K562 (cell line): ENCODE measurements around the gene CASP2. TPM values are rescaled to one million over a fixed set of nuclear protein-coding genes. Genes with fewer than 3 reads are reported as not detected.

ENCODE experiments used
- ARHGAP35 ChIP-seq: fragments of 450-650 bp; IDR thresholded peaks from 2 replicates; pipeline ENCODE4 v1.6.1; 2018; ENCODE audit not compliant: partially characterized antibody
- CCAR2 ChIP-seq: fragments of 200-400 bp; formaldehyde crosslinking; IDR thresholded peaks from 2 replicates; pipeline ENCODE4 v1.6.1; 2017; ENCODE audit warnings: mild to moderate bottlenecking, low read depth, low read length
- CHD4 ChIP-seq: fragments of 200-600 bp; sonication (generic); IDR thresholded peaks from 3 replicates; pipeline ENCODE4 v1.6.1; 2012; ENCODE audit warnings: low read depth, mild to moderate bottlenecking, mixed read lengths, low read length, inconsistent platforms; ENCODE audit not compliant: insufficient read depth, insufficient replicate concordance, poor library complexity, severe bottlenecking
- CREB1 ChIP-seq, 2 experiments: sonication (generic) in 1 of 2; formaldehyde crosslinking in 1 of 2; IDR thresholded peaks; 2 replicates each; pipeline versions ENCODE4 v1.6.1 to v1.8.0; 2012 to 2022; ENCODE audit warnings: inconsistent platforms in 1 of 2, mild to moderate bottlenecking in 1 of 2, missing genetic modification reagents in 1 of 2, moderate library complexity in 1 of 2
- ERF ChIP-seq: fragments of 450-650 bp; formaldehyde crosslinking; IDR thresholded peaks from 2 replicates; pipeline ENCODE4 v1.4.0; 2020; ENCODE audit warnings: mild to moderate bottlenecking, mixed read lengths
- GABPB1 ChIP-seq: sonication (generic); formaldehyde crosslinking; IDR thresholded peaks from 2 replicates; pipeline ENCODE4 v1.8.0; 2022; ENCODE audit warnings: mild to moderate bottlenecking, missing genetic modification reagents
- KLF1 ChIP-seq: fragments of 450-650 bp; IDR thresholded peaks from 2 replicates; pipeline ENCODE4 v1.6.1; 2016; ENCODE audit warnings: missing genetic modification characterization, missing compliant biosample characterization
- SMARCB1 ChIP-seq: IDR thresholded peaks from 2 replicates; pipeline ENCODE4 v1.6.1; 2011; ENCODE audit warnings: improper control_type of control experiment, low read depth; ENCODE audit not compliant: insufficient read length
- TSHZ1 ChIP-seq: fragments of 250-450 bp; sonication (Bioruptor Pico); IDR thresholded peaks from 2 replicates; pipeline ENCODE4 v1.4.0; 2020; ENCODE audit warnings: mild to moderate bottlenecking, moderate library complexity
- polyA plus RNA-seq, 8 experiments: library from polyadenylated mRNA; depleted of rRNA in 4 of 8; stranded (reverse) in 5 of 8; unstranded in 3 of 8; fragments of >200 nt; fragmentation: Nextera tagmentation in 2 of 8; fragmentation: Illumina TruSeq in 1 of 8; extraction: Ambion mirVana in 2 of 8; extraction: Trizol in 1 of 8; gene quantifications; 2 replicates each; pipeline versions ENCODE4 v1.2.1 to v1.2.3, GENCODE V29; 2011 to 2014; ENCODE audit warnings: inconsistent platforms in 1 of 8, missing spikeins in 1 of 8
- total RNA-seq, 7 experiments: library from RNA; depleted of rRNA in 6 of 7; stranded (reverse); fragments of >200 nt in 6 of 7; fragmentation: Illumina TruSeq in 2 of 7; extraction: Trizol in 2 of 7; gene quantifications; 2 replicates each; pipeline versions ENCODE4 v1.2.1 to v1.2.3, GENCODE V29; 2011 to 2021; ENCODE audit warnings: low replicate concordance in 1 of 7
- TF ChIP-seq, protein P1 (sequence below): fragments of 250-450 bp; sonication (Bioruptor Pico); IDR thresholded peaks from 2 replicates; pipeline ENCODE4 v1.8.0; 2021; ENCODE audit warnings: borderline replicate concordance, mild to moderate bottlenecking, moderate library complexity; ENCODE audit not compliant: poor library complexity, severe bottlenecking
- TF ChIP-seq, protein P2 (sequence below): fragments of 450-650 bp; IDR thresholded peaks from one replicate; pipeline ENCODE4 v1.6.1; 2018; ENCODE audit warnings: mild to moderate bottlenecking, moderate library complexity; ENCODE audit not compliant: partially characterized antibody
- TF ChIP-seq, protein P3 (sequence below), 2 experiments: fragments of 450-650 bp in 1 of 2; IDR thresholded peaks; 2 replicates each; pipeline ENCODE4 v1.6.1; 2011 to 2017; ENCODE audit warnings: low read depth in 2 of 2, antibody characterized with exemption in 1 of 2, borderline replicate concordance in 1 of 2, low read length in 1 of 2, mild to moderate bottlenecking in 1 of 2, mixed read lengths in 1 of 2; ENCODE audit not compliant: control insufficient read depth in 1 of 2
- TF ChIP-seq, protein P4 (sequence below): fragments of 250-450 bp; sonication (Bioruptor Pico); IDR thresholded peaks from 2 replicates; pipeline ENCODE4 v1.6.1; 2021; ENCODE audit warnings: mild to moderate bottlenecking
- TF ChIP-seq, protein P5 (sequence below): fragments of 450-650 bp; IDR thresholded peaks from 2 replicates; pipeline ENCODE4 v1.6.1; 2017; ENCODE audit warnings: mild to moderate bottlenecking, moderate library complexity

CASP2 gene
- total and polyA plus RNA-seq, 9 of the 15 experiments (the other 6 are each of a cell fraction or from before 2014, with no cell fraction given), result 18.8 to 64.9 (median 24.1) TPM

GRCh38 chr7:143256325-143256724, 31.8 kb upstream of the CASP2 start (continued):
- TF ChIP-seq CCAR2 (no peak), ERF (no peak), CREB1 (IDR thresholded peaks at IDR 0.05) (no peak), CREB1 (CRISPR knock-in tag; IDR thresholded peaks at IDR 0.05) (no peak), ARHGAP35 (no peak), GABPB1 (CRISPR knock-in tag) (no peak; the same call in 1 of the 2 replicates), TSHZ1 (CRISPR knock-in tag) (no peak), SMARCB1 (no peak), CHD4 (peak; percentile 46), KLF1 (tag) (no peak)
- TF ChIP-seq, protein P1, sequence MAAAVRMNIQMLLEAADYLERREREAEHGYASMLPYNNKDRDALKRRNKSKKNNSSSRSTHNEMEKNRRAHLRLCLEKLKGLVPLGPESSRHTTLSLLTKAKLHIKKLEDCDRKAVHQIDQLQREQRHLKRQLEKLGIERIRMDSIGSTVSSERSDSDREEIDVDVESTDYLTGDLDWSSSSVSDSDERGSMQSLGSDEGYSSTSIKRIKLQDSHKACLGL (CRISPR knock-in tag), result no peak
- TF ChIP-seq, protein P2, sequence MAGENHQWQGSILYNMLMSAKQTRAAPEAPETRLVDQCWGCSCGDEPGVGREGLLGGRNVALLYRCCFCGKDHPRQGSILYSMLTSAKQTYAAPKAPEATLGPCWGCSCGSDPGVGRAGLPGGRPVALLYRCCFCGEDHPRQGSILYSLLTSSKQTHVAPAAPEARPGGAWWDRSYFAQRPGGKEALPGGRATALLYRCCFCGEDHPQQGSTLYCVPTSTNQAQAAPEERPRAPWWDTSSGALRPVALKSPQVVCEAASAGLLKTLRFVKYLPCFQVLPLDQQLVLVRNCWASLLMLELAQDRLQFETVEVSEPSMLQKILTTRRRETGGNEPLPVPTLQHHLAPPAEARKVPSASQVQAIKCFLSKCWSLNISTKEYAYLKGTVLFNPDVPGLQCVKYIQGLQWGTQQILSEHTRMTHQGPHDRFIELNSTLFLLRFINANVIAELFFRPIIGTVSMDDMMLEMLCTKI, result no peak
- TF ChIP-seq, protein P3, sequence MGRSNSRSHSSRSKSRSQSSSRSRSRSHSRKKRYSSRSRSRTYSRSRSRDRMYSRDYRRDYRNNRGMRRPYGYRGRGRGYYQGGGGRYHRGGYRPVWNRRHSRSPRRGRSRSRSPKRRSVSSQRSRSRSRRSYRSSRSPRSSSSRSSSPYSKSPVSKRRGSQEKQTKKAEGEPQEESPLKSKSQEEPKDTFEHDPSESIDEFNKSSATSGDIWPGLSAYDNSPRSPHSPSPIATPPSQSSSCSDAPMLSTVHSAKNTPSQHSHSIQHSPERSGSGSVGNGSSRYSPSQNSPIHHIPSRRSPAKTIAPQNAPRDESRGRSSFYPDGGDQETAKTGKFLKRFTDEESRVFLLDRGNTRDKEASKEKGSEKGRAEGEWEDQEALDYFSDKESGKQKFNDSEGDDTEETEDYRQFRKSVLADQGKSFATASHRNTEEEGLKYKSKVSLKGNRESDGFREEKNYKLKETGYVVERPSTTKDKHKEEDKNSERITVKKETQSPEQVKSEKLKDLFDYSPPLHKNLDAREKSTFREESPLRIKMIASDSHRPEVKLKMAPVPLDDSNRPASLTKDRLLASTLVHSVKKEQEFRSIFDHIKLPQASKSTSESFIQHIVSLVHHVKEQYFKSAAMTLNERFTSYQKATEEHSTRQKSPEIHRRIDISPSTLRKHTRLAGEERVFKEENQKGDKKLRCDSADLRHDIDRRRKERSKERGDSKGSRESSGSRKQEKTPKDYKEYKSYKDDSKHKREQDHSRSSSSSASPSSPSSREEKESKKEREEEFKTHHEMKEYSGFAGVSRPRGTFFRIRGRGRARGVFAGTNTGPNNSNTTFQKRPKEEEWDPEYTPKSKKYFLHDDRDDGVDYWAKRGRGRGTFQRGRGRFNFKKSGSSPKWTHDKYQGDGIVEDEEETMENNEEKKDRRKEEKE (IDR thresholded peaks at IDR 0.05; ENCODE audit: borderline replicate concordance in 1 of 2, control insufficient read depth in 1 of 2, low read depth in 2 of 2, low read length in 1 of 2), result no peak
- TF ChIP-seq, protein P4, sequence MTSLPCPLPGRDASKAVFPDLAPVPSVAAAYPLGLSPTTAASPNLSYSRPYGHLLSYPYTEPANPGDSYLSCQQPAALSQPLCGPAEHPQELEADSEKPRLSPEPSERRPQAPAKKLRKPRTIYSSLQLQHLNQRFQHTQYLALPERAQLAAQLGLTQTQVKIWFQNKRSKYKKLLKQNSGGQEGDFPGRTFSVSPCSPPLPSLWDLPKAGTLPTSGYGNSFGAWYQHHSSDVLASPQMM (CRISPR knock-in tag), result no peak
- TF ChIP-seq, protein P5, sequence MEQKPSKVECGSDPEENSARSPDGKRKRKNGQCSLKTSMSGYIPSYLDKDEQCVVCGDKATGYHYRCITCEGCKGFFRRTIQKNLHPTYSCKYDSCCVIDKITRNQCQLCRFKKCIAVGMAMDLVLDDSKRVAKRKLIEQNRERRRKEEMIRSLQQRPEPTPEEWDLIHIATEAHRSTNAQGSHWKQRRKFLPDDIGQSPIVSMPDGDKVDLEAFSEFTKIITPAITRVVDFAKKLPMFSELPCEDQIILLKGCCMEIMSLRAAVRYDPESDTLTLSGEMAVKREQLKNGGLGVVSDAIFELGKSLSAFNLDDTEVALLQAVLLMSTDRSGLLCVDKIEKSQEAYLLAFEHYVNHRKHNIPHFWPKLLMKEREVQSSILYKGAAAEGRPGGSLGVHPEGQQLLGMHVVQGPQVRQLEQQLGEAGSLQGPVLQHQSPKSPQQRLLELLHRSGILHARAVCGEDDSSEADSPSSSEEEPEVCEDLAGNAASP, result no peak
